Natural killer cell (primary cell): ENCODE measurements around the gene CFAP92. TPM values are rescaled to one million over a fixed set of nuclear protein-coding genes. Genes with fewer than 3 reads are reported as not detected.

Experiments used
- ATAC-seq, 3 donors: fragments of 150-1000 bp in 2 of 3; fragments of 200-7000 bp in 1 of 3; cut with Tn5 transposase; 1 replicate in 1 of 3; 2 replicates in 2 of 3; pipeline ENCODE4 v1.10.0; 2021; ENCODE audit warnings: mild to moderate bottlenecking in 2 of 3, moderate library complexity in 2 of 3
- DNase-seq, 2 donors: peaks; one replicate each; pipeline versions ENCODE4 v3.0.0 to v3.0.0-alpha.2; 2013 to 2021; ENCODE audit warnings: mixed read lengths in 1 of 2
- H3K27ac ChIP-seq: one replicate; pipeline ENCODE4 v1.5.1; 2013; ENCODE audit warnings: mild to moderate bottlenecking, low read length
- H3K27me3 ChIP-seq: one replicate; pipeline ENCODE4 v1.6.1; 2013; ENCODE audit warnings: low read length; ENCODE audit not compliant: control insufficient read depth, insufficient read depth
- H3K36me3 ChIP-seq: one replicate; pipeline ENCODE4 v1.6.1; 2013; ENCODE audit warnings: low read length; ENCODE audit not compliant: control insufficient read depth, insufficient read depth
- H3K4me1 ChIP-seq: one replicate; pipeline ENCODE4 v1.6.1; 2013; ENCODE audit warnings: low read length; ENCODE audit not compliant: control insufficient read depth, insufficient read depth
- H3K4me3 ChIP-seq: one replicate; pipeline ENCODE4 v1.5.1; 2013; ENCODE audit warnings: low read length
- H3K9me3 ChIP-seq: one replicate; pipeline ENCODE4 v1.6.1; 2013; ENCODE audit warnings: low read length; ENCODE audit not compliant: control insufficient read depth, insufficient read depth
- H3K27ac Mint-ChIP-seq, 2 donors: one replicate each; pipeline ENCODE4 v1.8.0; 2022; ENCODE audit warnings: mild to moderate bottlenecking in 2 of 2, mixed read lengths in 2 of 2, moderate library complexity in 1 of 2
- H3K27me3 Mint-ChIP-seq, 2 donors: one replicate each; pipeline ENCODE4 v1.8.0; 2022; ENCODE audit warnings: low read depth in 2 of 2, mixed read lengths in 2 of 2
- H3K36me3 Mint-ChIP-seq: one replicate; pipeline ENCODE4 v1.8.0; 2022; ENCODE audit warnings: mixed read lengths
- H3K4me1 Mint-ChIP-seq, 2 donors: one replicate each; pipeline ENCODE4 v1.8.0; 2022; ENCODE audit warnings: mixed read lengths in 2 of 2
- H3K4me3 Mint-ChIP-seq: one replicate; pipeline ENCODE4 v1.8.0; 2022; ENCODE audit warnings: mild to moderate bottlenecking, moderate library complexity, mixed read lengths
- H3K9me3 Mint-ChIP-seq, 2 donors: one replicate each; pipeline ENCODE4 v1.8.0; 2022; ENCODE audit warnings: mixed read lengths in 2 of 2
- CTCF ChIP-seq: fragments of 200-600 bp; IDR thresholded peaks from one replicate; pipeline ENCODE4 v1.8.0; 2022; ENCODE audit warnings: antibody characterized with exemption
- WGBS: methylation state at CpG from one replicate; pipeline ENCODE4 v1.1.7; 2013; ENCODE audit warnings: missing lambda C conversion rate; ENCODE audit not compliant: insufficient coverage; 5-methylcytosine and 5-hydroxymethylcytosine counted together
- intact Hi-C: fragments of 100-400 bp; cut with micrococcal nuclease; formaldehyde crosslinking; loops from one replicate; pipeline ENCODE4 v1.14.2; 2022
- total RNA-seq, 4 donors: library from RNA; stranded (reverse); fragments of 120-200 nt in 1 of 4; gene quantifications; one replicate each; pipeline versions ENCODE4 v1.2.3 to v1.2.4, GENCODE V29; 2013 to 2022

CFAP92 gene
- total RNA-seq, 3 donors from 2014 or later (not counting 1 experiment from before 2014, with no cell fraction given): 0.26 to 0.43 (median 0.41) TPM

GRCh38 chr3:128903501-128903900, 90.4 kb downstream of the CFAP92 start:
- DNase-seq (no peak), ATAC-seq (no peak)
- H3K36me3 ChIP-seq: peaks cover 86% of the 10 kb centered on the region
- Mint-ChIP-seq H3K4me1 (no peaks in the 10 kb centered on the region), H3K9me3 (no peaks in the 10 kb centered on the region), H3K36me3 (peaks cover 12% of the 10 kb centered on the region), H3K27me3 (no peaks in the 10 kb centered on the region), H3K4me3 (no peak overlapping the region), H3K27ac (no peak overlapping the region)
- no peak overlapping the region for H3K27ac ChIP-seq
- no peaks in the 10 kb centered on the region for H3K4me1 ChIP-seq
- intact Hi-C loops: no loop called here
- H3K27me3 ChIP-seq: no peaks in the 10 kb centered on the region
- no peaks in the 10 kb centered on the region for H3K9me3 ChIP-seq
- 97% methylated on average over 12 of the region's 12 CpGs for WGBS
- no peak for TF ChIP-seq CTCF
- H3K4me3 ChIP-seq: no peak overlapping the region

GRCh38 chr3:128902426-128902825, 91.5 kb downstream of the CFAP92 start:
- no peaks in the 10 kb centered on the region for H3K4me1 ChIP-seq
- no peaks in the 10 kb centered on the region for H3K27me3 Mint-ChIP-seq
- H3K27ac ChIP-seq: no peak overlapping the region
- no peaks in the 10 kb centered on the region for H3K27me3 ChIP-seq
- TF ChIP-seq CTCF: no peak
- intact Hi-C loops: no loop called here
- no peak overlapping the region for H3K4me3 Mint-ChIP-seq
- H3K36me3 ChIP-seq: peaks cover 84% of the 10 kb centered on the region
- no peaks in the 10 kb centered on the region for H3K9me3 Mint-ChIP-seq
- H3K36me3 Mint-ChIP-seq: peaks cover 12% of the 10 kb centered on the region
- ATAC-seq: no peak
- H3K27ac Mint-ChIP-seq: no peak overlapping the region
- DNase-seq: no peak
- WGBS: 97% methylated on average over 9 of the region's 9 CpGs
- H3K4me1 Mint-ChIP-seq: no peaks in the 10 kb centered on the region
- no peak overlapping the region for H3K4me3 ChIP-seq
- no peaks in the 10 kb centered on the region for H3K9me3 ChIP-seq

- Histone ChIP-seq H3K4me3 (no peak overlapping the region), H3K36me3 (peaks cover 60% of the 10 kb centered on the region), H3K27me3 (no peaks in the 10 kb centered on the region), H3K9me3 (no peaks in the 10 kb centered on the region), H3K4me1 (no peaks in the 10 kb centered on the region), H3K27ac (no peak overlapping the region)
- H3K9me3 Mint-ChIP-seq: no peaks in the 10 kb centered on the region
- no peaks in the 10 kb centered on the region for H3K4me1 Mint-ChIP-seq
- no peak for TF ChIP-seq CTCF
- H3K36me3 Mint-ChIP-seq: peaks cover 16% of the 10 kb centered on the region
- WGBS: 95% methylated on average over 11 of the region's 11 CpGs
- H3K27me3 Mint-ChIP-seq: no peaks in the 10 kb centered on the region
- intact Hi-C loops: no loop called here
- ATAC-seq: no peak
- no peak overlapping the region for H3K4me3 Mint-ChIP-seq
- no peak for DNase-seq
- no peak overlapping the region for H3K27ac Mint-ChIP-seq
These were observed 97.8 kb downstream of the CFAP92 start for GRCh38 chr3:128895843-128896697.
